ENCODE data around the gene MYOF.

Gene MYOF

DNA sequence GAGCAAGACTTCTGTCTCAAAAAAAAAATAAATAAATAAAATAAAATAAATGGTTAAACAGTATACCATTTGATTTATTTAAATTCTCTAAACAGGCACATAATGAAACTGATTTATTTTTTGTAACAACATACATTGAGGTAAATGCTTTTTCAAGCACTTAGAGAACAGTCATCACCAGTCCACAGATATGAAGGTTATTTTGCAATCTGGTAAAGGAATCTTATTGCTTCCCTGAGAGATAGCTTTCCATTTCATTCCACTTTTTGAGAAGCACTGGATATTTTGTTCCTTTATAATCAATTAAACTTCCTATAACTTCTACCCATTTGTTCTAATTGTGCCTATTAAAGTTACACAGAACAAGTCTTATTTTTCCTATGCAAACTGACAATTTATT is 19.5 kb upstream of the MYOF start:
- TF ChIP-seq, protein P1, sequence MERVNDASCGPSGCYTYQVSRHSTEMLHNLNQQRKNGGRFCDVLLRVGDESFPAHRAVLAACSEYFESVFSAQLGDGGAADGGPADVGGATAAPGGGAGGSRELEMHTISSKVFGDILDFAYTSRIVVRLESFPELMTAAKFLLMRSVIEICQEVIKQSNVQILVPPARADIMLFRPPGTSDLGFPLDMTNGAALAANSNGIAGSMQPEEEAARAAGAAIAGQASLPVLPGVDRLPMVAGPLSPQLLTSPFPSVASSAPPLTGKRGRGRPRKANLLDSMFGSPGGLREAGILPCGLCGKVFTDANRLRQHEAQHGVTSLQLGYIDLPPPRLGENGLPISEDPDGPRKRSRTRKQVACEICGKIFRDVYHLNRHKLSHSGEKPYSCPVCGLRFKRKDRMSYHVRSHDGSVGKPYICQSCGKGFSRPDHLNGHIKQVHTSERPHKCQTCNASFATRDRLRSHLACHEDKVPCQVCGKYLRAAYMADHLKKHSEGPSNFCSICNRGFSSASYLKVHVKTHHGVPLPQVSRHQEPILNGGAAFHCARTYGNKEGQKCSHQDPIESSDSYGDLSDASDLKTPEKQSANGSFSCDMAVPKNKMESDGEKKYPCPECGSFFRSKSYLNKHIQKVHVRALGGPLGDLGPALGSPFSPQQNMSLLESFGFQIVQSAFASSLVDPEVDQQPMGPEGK (CRISPR knock-in tag; IDR thresholded peaks at IDR 0.05; ENCODE audit: borderline replicate concordance): no peak
- TF ChIP-seq RARB (CRISPR knock-in tag; IDR thresholded peaks at IDR 0.05) (no peak), ZFP30 (CRISPR knock-in tag; IDR thresholded peaks at IDR 0.05) (no peak), OSR1 (CRISPR knock-in tag; IDR thresholded peaks at IDR 0.05) (no peak), ZC3H10 (CRISPR knock-in tag; IDR thresholded peaks at IDR 0.05) (no peak), ZFP3 (CRISPR knock-in tag; IDR thresholded peaks at IDR 0.05) (no peak), BACH2 (CRISPR knock-in tag; IDR thresholded peaks at IDR 0.05; ENCODE audit: borderline replicate concordance) (no peak), SNAI2 (CRISPR knock-in tag; IDR thresholded peaks at IDR 0.05) (no peak), ARNTL (CRISPR knock-in tag; IDR thresholded peaks at IDR 0.05; ENCODE audit: borderline replicate concordance, low read depth) (no peak), ZNF565 (CRISPR knock-in tag; conservative IDR thresholded peaks at IDR 0.05; ENCODE audit: low read depth) (no peak), TCF4 (CRISPR knock-in tag; IDR thresholded peaks at IDR 0.05; ENCODE audit: borderline replicate concordance) (no peak), ESRRG (CRISPR knock-in tag; IDR thresholded peaks at IDR 0.05) (no peak), PPARA (CRISPR knock-in tag; IDR thresholded peaks at IDR 0.05; ENCODE audit: borderline replicate concordance) (no peak), CSDC2 (CRISPR knock-in tag; IDR thresholded peaks at IDR 0.05) (no peak), ZNF70 (CRISPR knock-in tag; IDR thresholded peaks at IDR 0.05) (no peak), TOX (CRISPR knock-in tag; IDR thresholded peaks at IDR 0.05; ENCODE audit: borderline replicate concordance) (no peak)
- TF ChIP-seq, protein P2, sequence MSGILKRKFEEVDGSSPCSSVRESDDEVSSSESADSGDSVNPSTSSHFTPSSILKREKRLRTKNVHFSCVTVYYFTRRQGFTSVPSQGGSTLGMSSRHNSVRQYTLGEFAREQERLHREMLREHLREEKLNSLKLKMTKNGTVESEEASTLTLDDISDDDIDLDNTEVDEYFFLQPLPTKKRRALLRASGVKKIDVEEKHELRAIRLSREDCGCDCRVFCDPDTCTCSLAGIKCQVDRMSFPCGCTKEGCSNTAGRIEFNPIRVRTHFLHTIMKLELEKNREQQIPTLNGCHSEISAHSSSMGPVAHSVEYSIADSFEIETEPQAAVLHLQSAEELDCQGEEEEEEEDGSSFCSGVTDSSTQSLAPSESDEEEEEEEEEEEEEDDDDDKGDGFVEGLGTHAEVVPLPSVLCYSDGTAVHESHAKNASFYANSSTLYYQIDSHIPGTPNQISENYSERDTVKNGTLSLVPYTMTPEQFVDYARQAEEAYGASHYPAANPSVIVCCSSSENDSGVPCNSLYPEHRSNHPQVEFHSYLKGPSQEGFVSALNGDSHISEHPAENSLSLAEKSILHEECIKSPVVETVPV (CRISPR knock-in tag; IDR thresholded peaks at IDR 0.05): no peak
- TF ChIP-seq, protein P3, sequence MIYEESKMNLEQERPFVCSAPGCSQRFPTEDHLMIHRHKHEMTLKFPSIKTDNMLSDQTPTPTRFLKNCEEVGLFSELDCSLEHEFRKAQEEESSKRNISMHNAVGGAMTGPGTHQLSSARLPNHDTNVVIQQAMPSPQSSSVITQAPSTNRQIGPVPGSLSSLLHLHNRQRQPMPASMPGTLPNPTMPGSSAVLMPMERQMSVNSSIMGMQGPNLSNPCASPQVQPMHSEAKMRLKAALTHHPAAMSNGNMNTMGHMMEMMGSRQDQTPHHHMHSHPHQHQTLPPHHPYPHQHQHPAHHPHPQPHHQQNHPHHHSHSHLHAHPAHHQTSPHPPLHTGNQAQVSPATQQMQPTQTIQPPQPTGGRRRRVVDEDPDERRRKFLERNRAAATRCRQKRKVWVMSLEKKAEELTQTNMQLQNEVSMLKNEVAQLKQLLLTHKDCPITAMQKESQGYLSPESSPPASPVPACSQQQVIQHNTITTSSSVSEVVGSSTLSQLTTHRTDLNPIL (CRISPR knock-in tag; IDR thresholded peaks at IDR 0.05; ENCODE audit: low read depth): no peak
- TF ChIP-seq, protein P4, sequence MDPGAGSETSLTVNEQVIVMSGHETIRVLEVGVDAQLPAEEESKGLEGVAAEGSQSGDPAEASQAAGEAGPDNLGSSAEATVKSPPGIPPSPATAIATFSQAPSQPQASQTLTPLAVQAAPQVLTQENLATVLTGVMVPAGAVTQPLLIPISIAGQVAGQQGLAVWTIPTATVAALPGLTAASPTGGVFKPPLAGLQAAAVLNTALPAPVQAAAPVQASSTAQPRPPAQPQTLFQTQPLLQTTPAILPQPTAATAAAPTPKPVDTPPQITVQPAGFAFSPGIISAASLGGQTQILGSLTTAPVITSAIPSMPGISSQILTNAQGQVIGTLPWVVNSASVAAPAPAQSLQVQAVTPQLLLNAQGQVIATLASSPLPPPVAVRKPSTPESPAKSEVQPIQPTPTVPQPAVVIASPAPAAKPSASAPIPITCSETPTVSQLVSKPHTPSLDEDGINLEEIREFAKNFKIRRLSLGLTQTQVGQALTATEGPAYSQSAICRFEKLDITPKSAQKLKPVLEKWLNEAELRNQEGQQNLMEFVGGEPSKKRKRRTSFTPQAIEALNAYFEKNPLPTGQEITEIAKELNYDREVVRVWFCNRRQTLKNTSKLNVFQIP (CRISPR knock-in tag; IDR thresholded peaks at IDR 0.05; ENCODE audit: borderline replicate concordance, low read depth): no peak
- no peak for ATAC-seq

DNA sequence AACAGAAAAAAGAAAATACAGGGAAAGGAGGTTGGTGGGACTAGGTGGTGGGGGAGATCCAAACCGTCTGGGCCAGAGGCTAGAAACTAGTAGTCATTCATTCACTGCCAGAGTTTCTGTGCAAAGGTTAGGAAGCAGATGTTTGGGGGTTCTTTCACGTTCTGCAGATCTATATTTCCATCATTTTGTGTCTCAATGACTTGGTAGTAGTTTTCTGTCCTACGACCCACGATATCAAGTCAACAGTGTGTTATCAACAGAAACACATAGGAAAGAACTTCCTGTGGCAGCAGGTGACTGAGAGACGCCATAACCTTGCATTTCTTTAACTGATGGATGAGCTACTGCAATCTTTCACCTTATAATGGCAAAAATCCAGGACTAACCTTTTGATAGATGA is 16.0 kb upstream of the MYOF start:
- no peak for ATAC-seq

More for the DNA sequence above, 16.0 kb upstream of the MYOF start:
- TF ChIP-seq ZFP30 (CRISPR knock-in tag; IDR thresholded peaks at IDR 0.05) (no peak), SNAI2 (CRISPR knock-in tag; IDR thresholded peaks at IDR 0.05) (no peak), ESRRG (CRISPR knock-in tag; IDR thresholded peaks at IDR 0.05) (no peak), ZNF8 (CRISPR knock-in tag; IDR thresholded peaks at IDR 0.05) (no peak), CSDC2 (CRISPR knock-in tag; IDR thresholded peaks at IDR 0.05) (no peak), ZNF565 (CRISPR knock-in tag; conservative IDR thresholded peaks at IDR 0.05; ENCODE audit: low read depth) (no peak), PPARA (CRISPR knock-in tag; IDR thresholded peaks at IDR 0.05; ENCODE audit: borderline replicate concordance) (no peak), OSR1 (CRISPR knock-in tag; IDR thresholded peaks at IDR 0.05) (no peak), BACH2 (CRISPR knock-in tag; IDR thresholded peaks at IDR 0.05; ENCODE audit: borderline replicate concordance) (no peak), RARB (CRISPR knock-in tag; IDR thresholded peaks at IDR 0.05) (no peak), ZNF70 (CRISPR knock-in tag; IDR thresholded peaks at IDR 0.05) (no peak), ZFP3 (CRISPR knock-in tag; IDR thresholded peaks at IDR 0.05) (no peak), ZC3H10 (CRISPR knock-in tag; IDR thresholded peaks at IDR 0.05) (no peak), ISL1 (CRISPR knock-in tag; IDR thresholded peaks at IDR 0.05) (no peak), TOX (CRISPR knock-in tag; IDR thresholded peaks at IDR 0.05; ENCODE audit: borderline replicate concordance) (no peak)
- TF ChIP-seq, protein P4 (CRISPR knock-in tag; IDR thresholded peaks at IDR 0.05; ENCODE audit: borderline replicate concordance, low read depth): no peak
- TF ChIP-seq, protein P3 (CRISPR knock-in tag; IDR thresholded peaks at IDR 0.05; ENCODE audit: low read depth): no peak
- TF ChIP-seq, protein P1 (CRISPR knock-in tag; IDR thresholded peaks at IDR 0.05; ENCODE audit: borderline replicate concordance): no peak
- TF ChIP-seq, protein P5, sequence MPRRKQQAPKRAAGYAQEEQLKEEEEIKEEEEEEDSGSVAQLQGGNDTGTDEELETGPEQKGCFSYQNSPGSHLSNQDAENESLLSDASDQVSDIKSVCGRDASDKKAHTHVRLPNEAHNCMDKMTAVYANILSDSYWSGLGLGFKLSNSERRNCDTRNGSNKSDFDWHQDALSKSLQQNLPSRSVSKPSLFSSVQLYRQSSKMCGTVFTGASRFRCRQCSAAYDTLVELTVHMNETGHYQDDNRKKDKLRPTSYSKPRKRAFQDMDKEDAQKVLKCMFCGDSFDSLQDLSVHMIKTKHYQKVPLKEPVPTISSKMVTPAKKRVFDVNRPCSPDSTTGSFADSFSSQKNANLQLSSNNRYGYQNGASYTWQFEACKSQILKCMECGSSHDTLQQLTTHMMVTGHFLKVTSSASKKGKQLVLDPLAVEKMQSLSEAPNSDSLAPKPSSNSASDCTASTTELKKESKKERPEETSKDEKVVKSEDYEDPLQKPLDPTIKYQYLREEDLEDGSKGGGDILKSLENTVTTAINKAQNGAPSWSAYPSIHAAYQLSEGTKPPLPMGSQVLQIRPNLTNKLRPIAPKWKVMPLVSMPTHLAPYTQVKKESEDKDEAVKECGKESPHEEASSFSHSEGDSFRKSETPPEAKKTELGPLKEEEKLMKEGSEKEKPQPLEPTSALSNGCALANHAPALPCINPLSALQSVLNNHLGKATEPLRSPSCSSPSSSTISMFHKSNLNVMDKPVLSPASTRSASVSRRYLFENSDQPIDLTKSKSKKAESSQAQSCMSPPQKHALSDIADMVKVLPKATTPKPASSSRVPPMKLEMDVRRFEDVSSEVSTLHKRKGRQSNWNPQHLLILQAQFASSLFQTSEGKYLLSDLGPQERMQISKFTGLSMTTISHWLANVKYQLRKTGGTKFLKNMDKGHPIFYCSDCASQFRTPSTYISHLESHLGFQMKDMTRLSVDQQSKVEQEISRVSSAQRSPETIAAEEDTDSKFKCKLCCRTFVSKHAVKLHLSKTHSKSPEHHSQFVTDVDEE (CRISPR knock-in tag; IDR thresholded peaks at IDR 0.05): no peak

All from SK-N-SH treated with all-trans-retinoic acid at 6 μM for 48 hours (cell line).